GM20000 (cell line): ENCODE measurements around the gene MCCD1.

Source experiments
- DNase-seq: peaks from one replicate; pipeline ENCODE4 v3.0.0; 2012; ENCODE audit warnings: low spot score
- TF ChIP-seq, protein P1 (sequence below): IDR thresholded peaks from 2 replicates; pipeline ENCODE4 v1.5.1; 2012; ENCODE audit warnings: mild to moderate bottlenecking, control low read depth; ENCODE audit errors: extremely low read depth, missing control alignments

Gene MCCD1

DNA sequence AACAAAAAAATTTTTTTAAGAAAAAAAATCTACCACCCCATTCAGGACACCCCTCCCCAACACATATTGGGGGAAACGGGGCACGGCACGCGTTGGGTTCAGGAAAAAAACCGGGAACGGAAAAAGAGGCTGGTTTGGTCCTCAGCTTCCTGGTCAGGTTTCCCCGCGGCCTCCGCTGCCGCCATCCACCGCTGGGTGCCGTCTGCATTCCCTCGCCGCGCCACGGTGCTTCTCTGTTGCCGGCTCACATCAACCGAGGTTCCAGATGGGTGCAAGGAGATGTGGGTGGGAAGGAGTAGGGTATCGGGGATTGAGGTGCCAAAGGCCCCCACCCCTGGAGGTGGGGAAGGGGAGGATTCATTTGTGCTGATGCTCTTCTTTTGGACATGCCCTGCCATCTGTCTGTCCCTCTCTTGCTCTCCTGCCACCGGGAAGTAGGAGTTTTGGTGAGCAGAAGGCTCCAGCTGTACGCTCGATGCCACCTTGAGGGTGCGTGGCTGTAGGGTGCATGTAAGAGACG is 5.8 kb downstream of the MCCD1 start:
- DNase-seq, result no peak
- TF ChIP-seq, protein P1, sequence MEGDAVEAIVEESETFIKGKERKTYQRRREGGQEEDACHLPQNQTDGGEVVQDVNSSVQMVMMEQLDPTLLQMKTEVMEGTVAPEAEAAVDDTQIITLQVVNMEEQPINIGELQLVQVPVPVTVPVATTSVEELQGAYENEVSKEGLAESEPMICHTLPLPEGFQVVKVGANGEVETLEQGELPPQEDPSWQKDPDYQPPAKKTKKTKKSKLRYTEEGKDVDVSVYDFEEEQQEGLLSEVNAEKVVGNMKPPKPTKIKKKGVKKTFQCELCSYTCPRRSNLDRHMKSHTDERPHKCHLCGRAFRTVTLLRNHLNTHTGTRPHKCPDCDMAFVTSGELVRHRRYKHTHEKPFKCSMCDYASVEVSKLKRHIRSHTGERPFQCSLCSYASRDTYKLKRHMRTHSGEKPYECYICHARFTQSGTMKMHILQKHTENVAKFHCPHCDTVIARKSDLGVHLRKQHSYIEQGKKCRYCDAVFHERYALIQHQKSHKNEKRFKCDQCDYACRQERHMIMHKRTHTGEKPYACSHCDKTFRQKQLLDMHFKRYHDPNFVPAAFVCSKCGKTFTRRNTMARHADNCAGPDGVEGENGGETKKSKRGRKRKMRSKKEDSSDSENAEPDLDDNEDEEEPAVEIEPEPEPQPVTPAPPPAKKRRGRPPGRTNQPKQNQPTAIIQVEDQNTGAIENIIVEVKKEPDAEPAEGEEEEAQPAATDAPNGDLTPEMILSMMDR, result no peak

DNA sequence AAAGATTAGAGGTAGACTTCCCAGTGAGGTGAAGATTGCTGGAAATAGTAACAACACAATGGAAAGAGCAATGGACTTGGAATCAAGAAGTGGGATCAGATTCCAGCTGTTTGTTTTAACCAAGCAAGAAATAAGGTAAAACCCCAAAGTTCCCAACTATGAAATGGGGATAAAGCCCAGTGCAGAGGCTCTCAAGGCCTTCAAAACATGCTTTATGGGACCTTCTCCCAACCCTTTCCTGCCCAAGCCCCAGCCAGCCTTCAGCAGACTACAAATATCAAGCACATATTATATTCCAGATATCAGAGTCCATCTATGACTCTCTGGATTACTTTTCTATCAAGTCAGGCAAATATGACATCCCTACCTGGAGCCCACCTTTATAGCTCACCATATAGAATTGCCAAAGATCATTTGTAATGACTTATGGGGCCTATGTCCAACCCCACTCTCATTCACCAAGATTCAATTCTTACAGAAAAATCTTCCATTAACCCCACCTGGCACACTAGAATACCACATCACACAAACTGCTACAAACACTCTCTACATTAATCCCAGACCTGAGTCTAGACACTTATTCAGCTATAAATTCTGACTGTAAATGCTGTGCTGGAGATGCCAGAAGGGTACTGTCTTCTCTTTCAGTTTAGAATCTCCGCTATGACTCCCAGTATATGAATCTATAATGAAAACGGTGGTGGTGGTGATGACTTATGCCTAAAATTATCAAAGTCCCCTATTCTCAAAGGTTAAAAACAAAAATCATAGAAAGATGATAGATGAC is 7.0 kb downstream of the MCCD1 start:
- no peak for DNase-seq
- TF ChIP-seq, protein P1, result no peak

DNA sequence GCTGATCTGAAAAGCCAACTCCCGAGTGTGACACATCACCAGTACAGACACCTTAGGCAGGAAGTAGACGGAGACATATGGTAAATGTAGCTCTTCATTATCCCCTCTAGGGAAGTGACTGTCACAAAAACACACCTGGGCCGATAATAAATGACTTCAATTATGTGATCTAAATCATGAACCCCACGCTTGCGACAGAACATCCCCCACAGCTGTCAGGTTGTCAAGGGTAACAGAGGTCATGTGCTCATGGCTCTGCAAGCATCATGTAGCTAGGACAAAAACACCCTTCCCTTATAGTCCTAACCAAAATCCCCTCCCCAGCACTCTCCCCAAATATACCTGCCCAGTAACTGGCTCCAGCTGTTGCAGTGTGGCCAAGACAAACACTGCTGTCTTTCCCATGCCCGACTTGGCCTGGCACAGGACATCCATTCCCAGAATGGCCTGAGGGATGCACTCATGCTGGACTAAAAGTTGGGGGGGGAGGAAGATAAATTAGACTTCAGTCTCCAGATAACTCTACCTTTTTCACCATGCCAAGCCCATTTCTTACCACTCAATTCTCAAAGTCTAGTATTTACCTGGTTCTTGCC is 10.1 kb downstream of the MCCD1 start:
- DNase-seq, result no peak
- TF ChIP-seq, protein P1, result no peak

DNA sequence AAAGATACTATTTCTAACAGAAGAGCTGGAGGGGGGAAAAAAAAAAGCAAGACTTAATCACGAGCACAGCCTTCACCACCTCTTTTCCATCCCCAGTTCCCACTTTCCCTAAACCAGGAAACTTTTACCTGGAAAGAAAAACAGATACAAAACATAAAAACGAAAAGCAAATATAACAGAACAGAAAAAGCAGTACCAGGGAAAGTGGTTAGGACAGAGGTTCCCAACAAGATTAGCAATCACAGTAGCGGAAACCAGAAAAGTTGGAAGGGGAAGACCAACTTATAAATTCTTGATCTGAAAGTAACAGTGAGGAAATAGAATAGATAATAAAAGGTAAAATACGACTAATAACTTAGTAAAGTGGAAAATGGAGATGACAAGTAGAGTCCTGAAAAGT is 11.9 kb downstream of the MCCD1 start:
- no peak for DNase-seq
- TF ChIP-seq, protein P1, result no peak

DNA sequence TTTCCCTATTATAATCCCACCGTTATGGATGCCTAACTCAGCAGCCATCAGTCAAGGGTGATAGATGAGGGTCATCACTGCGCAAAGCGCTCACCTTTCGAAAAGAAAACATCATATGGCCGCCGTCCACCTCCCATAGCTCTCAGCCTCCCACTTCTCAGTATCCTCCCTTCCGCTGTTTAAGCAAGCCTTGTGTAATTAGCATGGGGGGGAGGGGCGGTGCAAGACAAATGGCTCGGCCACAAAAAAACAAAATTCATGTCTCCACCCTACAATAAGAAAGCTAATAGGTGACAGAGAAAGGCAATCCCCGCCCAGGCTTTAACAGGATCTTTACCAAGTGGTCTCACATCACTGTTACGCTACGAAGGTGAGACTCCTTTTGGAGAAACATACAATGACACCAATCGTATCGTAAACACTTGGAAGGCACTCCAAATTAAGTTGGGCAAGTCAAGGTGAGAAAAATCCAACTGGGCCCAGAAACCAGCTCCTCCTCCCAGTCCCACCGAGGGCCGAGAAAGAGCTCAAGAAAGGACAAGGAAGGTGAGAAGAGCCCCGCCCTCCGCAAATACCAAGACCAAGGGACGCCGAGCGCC is 12.4 kb downstream of the MCCD1 start:
- peak; percentile 63 for DNase-seq
- TF ChIP-seq, protein P1, result no peak

DNA sequence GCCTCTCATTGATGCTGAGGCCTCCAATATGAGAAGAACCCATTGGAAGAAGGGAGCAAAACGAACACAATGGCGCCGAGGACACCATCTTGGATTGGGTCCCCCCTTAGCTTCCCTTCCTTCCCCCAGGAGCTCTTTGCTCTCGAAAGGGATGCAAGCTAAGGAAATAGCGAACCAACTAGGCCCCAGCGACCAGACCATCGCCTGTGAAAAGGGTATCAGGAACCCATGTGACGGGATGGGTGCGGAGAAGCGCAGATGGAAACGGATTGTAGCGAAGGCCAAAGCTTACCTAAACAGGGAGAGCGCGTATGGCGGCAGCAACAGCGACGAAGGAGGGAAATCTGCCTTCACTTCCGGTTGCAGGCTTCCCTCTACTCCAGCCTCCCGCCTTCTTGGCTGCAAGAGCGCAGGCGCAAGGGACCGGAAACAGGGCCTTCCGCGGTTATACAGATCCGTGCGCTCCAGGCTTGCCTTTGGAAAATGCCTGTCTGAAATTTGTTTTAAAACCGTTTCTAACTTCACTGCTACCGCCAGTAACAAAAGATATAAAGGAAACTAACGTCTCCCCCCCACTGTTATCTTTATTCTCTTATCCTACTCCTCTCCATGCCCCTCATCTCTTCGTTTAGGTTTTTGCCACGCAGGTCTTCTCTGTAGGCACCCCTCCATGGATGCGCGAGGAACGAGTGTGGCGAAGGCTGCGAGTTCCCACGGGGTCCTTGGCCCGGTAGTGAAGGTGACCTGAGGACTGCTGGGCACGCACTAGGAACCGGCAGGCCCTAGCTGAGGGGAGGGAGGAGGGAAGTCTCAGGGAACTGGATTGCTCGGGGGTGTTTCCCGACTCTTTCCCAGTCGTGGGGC is 13.1 kb downstream of the MCCD1 start, which contains the start of gene DDX39B:
DDX39B (minus strand) TSS at position 346 of the 864 bp plus-strand sequence. CDS start 1,471 bp downstream, outside the sequence.
- TF ChIP-seq, protein P1, result no peak
- peak; percentile 94 for DNase-seq
